Measurements from ENCODE around the gene DPH2.

Gene DPH2

GRCh38 chr1:43970502-43970901 is 692 bp downstream of the DPH2 start:
- DNase-seq, result no peak

GRCh38 chr1:43970911-43971310 is 1.1 kb downstream of the DPH2 start:
- no peak for DNase-seq

GRCh38 chr1:43971336-43971980 is 1.6 kb downstream of the DPH2 start:
- DNase-seq, result no peak

GRCh38 chr1:43973981-43974442 is 4.2 kb downstream of the DPH2 start:
- no peak for DNase-seq

GRCh38 chr1:43974443-43975248 is 4.8 kb downstream of the DPH2 start, which contains the start of gene ATP6V0B:
Gene ATP6V0B (plus strand): TSS chr1:43974960. CDS start chr1:43975041, 81 bp downstream.
- DNase-seq, result peak; percentile 97

- DNase-seq, result peak; percentile 35
Observed at GRCh38 chr1:43975249-43975961, 5.6 kb downstream of the DPH2 start.

DNA sequence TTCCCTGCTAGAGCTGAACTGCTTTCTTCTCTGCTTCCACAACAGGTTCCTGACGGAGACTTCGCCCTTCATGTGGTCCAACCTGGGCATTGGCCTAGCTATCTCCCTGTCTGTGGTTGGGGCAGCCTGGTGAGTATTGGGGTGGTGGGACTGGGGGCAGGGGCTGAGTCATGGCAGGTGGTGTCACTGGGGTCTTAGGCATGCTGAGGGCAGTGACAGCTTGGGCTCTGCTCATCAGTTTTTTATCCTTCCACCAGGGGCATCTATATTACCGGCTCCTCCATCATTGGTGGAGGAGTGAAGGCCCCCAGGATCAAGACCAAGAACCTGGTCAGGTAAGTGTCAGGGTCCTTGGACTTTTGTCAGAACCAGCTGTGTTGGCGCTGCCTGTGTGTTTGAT is 6.2 kb downstream of the DPH2 start:
- DNase-seq, result no peak

DNA sequence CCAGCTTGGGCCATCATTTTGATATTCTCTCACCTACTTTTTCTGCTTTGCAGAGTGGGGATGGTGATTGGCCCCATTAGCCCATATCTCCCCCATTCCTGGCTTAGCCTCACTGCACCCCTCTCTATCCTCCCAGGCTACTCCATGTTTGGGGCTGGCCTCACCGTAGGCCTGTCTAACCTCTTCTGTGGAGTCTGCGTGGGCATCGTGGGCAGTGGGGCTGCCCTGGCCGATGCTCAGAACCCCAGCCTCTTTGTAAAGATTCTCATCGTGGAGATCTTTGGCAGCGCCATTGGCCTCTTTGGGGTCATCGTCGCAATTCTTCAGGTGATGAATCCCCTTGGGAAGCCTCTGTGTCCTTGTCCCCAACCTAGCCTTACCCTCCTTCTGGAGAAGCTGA is 7.1 kb downstream of the DPH2 start:
- DNase-seq, result no peak

DNA sequence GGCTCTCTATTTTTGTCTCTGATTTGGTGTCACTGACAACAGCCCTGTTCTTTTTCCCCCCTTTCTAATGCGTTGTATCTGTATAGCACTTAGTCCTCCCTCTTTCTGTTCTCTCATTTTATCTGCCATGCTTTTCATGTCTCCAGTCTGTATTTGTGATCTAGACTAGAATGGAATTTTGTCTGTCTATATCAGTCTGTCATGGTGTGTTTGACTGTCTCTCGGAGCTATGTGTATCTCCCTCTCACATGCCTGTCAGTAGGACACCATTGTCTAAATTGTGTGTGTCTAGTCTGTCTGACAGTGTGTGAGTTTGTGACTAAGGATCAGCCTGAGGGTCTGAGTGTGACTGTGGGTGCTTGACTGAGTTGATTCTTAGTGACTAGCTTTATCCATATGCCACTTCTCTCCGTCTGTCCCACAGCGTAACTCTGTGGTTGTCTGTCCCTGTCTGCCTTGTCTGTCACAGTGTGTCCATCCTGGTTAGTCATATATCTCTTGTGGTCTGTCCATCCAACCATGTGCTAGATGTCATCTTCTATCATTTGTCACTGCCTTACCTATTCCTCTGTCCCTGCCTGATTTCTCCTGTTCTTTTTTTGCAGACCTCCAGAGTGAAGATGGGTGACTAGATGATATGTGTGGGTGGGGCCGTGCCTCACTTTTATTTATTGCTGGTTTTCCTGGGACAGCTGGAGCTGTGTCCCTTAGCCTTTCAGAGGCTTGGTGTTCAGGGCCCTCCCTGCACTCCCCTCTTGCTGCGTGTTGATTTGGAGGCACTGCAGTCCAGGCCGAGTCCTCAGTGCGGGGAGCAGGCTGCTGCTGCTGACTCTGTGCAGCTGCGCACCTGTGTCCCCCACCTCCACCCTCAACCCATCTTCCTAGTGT is 7.8 kb downstream of the DPH2 start:
- no peak for DNase-seq

DNA sequence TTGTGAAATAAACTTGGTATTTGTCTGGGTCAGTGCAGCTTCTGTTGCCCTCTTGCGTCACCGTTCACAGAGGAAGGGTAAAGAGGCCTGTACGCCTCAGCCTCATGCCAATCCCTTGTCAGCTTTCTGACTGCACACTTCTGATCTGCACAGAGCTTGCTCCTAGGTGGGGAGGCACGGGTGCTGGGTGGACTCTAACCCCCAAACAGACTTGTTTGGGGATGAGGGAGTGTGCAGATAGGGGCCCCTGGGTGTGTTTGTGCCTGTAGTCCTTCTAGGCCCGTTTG is 8.4 kb downstream of the DPH2 start:
- DNase-seq, result no peak

- peak; percentile 62 for DNase-seq
Observed at GRCh38 chr1:43978551-43979260, 8.9 kb downstream of the DPH2 start, which contains the start of gene B4GALT2. Gene B4GALT2 (plus strand): TSS chr1:43979210. CDS start chr1:43981161, 1,951 bp downstream.

- no peak for DNase-seq
Observed at GRCh38 chr1:43979261-43979527, 9.4 kb downstream of the DPH2 start.

DNA sequence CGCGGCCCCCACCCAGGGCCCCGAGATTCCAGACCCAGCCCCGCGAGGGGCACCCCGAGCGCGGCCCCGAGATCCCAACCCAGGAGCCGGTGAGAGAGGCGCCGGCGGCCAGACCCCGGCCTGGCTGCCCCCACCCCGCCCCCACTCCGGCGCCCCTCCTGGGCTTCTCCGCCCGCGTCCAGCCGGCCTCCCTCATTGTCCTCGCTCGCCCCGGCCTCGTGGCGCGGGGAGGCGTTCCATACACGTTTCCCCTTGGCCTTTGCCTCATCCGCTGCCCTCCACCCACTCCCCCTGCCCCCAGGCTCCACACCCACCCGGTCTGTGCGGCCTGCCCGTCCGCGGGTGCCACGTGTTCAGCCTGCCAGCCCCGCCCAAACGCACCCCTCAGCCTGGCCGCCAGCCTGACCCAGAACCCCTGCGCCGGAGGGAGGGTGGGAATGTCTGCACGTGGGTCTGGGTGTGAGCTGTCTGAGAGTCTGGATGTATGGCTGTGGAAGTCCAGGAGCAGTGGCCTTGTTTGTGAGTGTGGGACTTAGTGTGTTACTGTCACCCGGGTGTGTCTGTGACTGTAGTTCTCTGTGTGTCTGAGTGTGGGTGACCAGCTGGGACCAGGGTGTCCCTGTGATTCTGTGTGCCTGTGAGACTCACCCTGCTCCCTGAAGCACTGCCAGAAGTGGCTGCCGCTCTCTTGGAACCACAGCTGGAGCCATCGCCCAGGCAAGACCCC is 9.9 kb downstream of the DPH2 start:
- peak; percentile 78 for DNase-seq

- DNase-seq, result no peak
Observed at GRCh38 chr1:43980255-43981134, 10.7 kb downstream of the DPH2 start.

- peak; percentile 9 for DNase-seq
Observed at GRCh38 chr1:43981135-43981491, 11.3 kb downstream of the DPH2 start.

DNA sequence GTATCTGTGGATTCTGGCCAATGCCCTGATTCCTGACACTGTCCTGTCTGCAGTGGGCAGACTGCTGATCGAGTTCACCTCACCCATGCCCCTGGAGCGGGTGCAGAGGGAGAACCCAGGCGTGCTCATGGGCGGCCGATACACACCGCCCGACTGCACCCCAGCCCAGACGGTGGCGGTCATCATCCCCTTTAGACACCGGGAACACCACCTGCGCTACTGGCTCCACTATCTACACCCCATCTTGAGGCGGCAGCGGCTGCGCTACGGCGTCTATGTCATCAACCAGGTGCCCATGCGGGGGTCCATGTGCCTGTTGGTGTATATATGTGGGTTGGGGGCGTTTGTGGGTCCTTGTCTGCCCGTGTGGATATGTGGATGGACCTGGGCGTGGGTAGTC is 11.8 kb downstream of the DPH2 start:
- no peak for DNase-seq

DNA sequence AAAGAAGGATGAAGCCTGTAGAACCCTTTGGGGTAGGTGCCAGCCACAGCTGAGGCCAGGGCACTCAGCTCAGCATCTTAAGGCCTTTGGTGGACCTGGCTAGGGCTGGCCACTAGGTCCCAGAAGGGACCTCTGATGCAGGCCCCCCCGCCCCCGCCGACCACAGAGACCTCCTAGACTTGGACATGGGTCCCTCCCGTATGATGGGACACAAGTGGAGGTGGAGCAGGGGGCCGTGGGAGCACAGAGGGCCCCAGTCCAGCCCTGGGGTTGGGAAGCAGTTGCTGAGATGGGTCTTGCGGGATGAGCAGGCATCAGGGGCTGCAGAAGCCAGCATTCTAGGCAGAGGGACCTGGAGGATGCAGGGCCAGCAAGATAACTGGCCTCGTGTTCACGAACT is 12.4 kb downstream of the DPH2 start:
- no peak for DNase-seq

DNA sequence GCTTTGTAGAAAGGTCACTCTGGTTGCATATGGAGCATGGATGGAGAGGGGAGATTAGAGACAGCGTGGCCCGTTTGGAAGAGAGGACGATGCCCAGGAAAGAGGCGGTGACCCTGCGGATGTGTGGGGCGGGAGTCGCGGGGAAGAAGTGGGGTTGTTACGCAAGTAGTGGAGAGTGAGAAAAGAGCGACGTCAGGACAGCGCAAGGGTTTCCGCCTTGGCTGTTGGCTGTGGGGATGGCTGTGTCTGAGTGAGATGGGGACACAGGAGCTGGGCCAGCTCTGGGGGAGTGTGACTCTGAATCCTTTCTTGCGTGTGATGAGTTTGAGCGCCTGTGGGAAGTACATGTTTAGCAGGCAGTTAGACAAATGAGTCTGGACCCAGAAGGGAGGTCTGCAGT is 13.0 kb downstream of the DPH2 start:
- DNase-seq, result no peak

GRCh38 chr1:43983253-43983899 is 13.6 kb downstream of the DPH2 start:
- DNase-seq, result no peak

- DNase-seq, result no peak
Observed at GRCh38 chr1:43984855-43985254, 15.0 kb downstream of the DPH2 start.

All from eye (tissue), 1 donor.